HG02623 (cell line): Measurements from ENCODE around the gene HS6ST3.
"Not testable (repeated sequence)": the region's sequence is repeated elsewhere in the genome, so short reads cannot be mapped to it uniquely, and the experiment has no call there.

Experiments
- ATAC-seq: cut with Tn5 transposase; IDR thresholded peaks from one replicate; pipeline ENCODE4 v1.9.1; 2021; ENCODE audit warnings: moderate library complexity; ENCODE audit not compliant: unreplicated experiment

HS6ST3 gene

DNA sequence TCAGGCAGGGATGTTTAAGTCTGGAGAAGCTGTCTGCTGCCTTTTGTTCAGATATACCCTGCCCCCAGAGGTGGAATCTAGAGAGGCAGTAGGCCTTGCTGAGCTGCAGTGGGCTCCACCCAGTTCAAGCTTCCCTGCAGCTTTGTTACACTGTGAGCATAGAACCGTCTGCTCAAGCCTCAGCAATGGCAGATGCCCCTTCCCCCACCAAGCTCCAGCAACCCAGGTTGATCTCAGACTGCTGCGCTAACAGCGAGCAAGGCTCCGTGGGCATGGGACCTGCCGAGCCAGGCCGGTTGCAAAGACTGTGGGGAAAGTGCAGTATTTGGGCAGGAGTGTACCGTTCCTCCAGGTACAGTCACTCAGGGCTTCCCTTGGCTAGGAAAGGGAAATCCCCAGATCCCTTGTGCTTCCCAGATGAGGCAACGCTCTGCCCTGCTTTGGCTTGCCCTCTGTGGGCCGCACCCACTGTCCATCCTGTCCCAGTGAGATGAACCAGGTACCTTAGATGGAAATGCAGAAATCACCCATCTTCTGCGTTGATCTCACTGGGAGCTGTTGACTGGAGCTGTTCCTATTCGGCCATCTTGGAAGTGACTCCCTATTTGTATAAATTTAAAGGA is 434.6 kb downstream of the HS6ST3 start:
- not testable (repeated sequence) for ATAC-seq

DNA sequence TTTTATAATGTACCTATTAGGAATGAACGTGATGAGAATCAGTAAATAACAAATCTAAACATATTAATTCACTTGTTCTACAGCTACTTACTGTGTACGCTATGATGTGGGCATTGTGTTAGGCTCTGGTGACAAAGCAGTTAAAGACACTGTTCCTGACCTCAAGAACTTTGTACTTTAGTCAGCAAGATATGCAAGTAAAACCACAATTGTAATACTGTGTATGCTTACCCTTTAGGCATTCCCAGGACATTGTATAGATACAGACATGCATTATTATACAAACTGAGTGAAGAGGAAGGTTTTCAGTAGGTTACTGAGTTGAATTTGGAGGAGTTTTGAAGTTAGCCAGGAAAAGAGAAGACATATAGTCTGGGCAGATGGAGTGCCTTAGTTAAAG is 435.8 kb downstream of the HS6ST3 start:
- no peak for ATAC-seq

DNA sequence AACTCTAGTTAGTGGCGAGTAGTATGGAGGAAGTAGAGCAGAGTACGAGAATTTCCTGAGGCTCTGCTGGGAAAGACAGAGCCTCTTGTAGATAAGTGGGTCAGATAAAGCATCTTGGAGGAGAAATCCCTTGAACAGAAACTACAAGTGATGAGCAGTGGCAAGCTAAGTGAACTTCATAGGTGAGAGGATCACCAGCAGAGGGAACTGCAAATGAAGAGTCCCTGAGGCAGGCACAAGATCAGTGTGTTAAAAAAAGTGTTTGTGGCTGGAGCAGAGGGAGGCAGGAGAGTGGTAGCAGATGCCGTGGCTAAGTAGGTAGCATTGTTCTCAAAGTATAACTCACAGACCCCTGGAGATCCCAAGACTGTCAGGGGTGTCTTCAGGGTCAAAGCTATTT is 437.6 kb downstream of the HS6ST3 start:
- no peak for ATAC-seq

DNA sequence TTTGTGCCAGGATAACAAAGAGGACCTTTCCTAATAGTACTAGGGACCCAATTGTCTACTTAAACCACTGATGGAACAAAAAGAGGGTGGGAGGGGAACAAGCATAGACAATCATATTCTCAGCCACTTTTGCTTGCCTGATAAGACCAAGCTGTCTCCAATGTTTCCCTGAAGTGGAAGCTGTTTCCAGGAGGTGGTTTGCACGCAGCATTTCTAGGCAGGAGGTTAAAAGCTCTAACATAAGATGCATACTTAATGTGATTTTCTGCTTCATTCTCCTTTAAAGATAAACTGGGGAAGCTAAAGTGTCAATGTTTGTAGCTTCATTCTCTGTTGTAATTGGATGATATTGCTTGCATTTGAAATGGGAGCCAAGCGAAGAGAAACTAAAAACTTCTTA is 442.9 kb downstream of the HS6ST3 start:
- ATAC-seq = no peak

DNA sequence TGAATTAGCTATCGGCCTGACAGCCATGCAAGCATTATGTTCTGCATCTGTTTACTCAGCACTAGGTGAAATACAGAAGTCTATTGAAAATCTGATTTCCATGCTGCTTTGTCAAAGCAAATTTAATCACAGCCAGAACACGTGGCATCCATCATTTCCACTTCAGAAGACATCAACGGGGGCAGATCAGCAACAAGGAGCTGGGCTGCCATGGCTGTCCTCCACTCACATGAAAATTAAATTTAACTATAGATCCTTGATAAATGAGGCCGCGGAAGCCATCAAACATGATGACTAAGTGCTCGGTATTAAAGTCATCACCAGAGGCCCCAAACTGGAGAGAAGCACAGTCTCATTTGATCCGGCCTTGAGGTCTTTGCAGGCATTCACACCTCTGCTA is 443.5 kb downstream of the HS6ST3 start:
- ATAC-seq = no peak

DNA sequence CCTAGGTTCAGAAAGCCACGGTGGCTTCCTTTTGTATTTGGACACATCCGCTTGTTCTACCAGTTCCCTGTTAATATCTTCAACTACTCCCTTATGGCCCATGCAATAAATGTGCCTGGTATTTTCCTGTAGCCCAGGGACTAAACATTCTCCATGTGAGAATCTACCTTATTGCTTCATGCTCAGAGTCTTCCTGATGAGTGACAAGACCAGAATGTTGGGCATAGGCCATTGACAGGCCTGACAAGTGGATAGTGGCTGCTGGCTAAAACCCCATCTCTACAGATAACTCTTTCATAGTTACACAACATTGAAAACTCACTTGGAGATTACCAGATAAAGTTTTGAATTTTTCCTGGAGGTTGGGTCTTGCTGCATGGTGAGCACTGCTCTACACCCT is 449.9 kb downstream of the HS6ST3 start:
- no peak for ATAC-seq

DNA sequence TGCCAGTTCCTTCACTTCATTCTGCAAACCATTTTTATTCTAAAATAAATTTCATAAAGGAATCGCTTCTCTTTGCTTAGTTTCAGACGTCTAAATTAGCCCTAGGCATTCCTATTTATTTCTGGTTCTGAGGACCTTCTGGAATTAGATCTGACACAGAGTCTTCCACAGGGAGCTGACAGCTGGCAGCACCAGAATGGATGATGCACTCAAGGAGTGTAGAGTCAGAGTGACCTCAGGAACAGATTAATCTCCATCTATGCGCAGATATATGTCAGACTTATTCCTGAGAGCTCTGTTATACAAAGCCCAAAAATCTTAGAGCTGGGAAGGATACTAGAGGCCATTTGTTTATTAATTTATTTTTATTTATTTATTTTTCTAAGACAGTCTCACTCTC is 450.8 kb downstream of the HS6ST3 start:
- no peak for ATAC-seq

DNA sequence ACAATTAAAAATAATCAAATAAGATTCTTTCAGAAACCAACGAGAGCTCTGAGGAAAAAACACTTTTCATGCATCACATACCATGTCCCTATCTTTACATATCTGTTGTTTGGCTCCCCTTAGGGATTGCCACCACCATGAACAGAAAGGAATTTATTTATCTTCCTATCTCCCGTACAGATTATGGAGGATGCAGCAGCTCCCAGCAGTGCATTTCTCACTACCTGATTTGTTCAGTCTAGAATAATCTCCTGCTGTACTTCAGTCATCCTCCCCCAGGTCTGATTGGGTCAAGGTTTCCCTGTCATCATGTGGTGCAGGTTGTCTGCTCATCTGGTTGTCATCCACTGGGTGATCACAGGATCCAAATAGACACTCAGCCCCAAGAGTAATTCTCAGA is 453.1 kb downstream of the HS6ST3 start:
- no peak for ATAC-seq

DNA sequence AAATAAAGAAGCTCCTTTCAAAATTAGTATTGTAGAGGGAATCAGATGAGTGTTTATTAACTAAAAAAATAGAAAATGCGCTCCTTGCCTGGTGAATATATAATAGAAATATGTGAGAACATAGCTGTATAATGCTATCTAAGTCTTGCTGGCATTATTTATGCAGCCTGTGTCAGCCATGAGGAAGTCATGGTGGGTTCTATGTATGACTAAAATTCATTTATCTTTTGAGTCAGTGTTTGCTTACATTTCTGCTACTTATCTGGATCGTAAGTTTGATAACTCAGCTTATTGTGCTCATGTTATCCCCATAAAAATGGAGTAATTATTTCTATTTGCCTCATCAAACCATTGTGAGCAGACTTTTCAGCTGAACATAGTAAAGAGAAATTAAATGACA is 455.1 kb downstream of the HS6ST3 start:
- no peak for ATAC-seq

DNA sequence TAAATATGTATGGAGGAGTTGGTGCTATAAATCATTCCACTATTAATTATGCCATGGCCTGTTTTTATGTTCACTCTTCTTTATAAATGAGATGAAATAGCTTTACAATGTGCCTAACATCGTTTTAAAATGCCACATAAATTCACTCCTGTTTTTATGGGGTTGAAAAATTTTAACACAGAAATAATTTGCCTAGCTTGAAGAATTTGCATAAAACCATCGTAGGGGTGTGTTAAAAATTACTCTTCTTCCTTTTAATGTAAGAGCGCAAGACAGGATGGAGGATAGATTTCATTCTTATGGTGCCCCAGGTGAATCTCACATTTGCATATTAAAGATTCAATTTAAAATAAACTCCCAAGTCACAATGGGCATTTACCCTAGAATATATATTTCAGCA is 456.6 kb downstream of the HS6ST3 start:
- no peak for ATAC-seq

DNA sequence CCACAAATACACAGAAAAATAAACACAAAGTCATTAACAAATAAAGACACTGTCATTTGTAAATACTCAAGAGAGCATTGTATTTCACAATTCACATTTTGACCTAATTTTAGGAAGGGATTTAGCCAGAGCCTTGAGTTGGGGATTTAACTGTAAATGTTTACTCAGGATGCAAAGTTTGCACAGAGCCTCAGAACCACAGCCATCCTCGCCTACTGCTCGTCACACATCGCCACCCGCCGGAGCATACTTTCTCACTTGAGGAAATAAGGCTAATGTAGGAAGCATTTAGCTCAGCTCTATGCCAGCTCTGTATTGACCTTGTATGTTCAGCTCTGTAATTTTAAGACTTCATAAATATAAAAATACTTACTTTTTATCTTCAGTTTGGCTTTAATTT is 461.6 kb downstream of the HS6ST3 start:
- ATAC-seq = no peak

DNA sequence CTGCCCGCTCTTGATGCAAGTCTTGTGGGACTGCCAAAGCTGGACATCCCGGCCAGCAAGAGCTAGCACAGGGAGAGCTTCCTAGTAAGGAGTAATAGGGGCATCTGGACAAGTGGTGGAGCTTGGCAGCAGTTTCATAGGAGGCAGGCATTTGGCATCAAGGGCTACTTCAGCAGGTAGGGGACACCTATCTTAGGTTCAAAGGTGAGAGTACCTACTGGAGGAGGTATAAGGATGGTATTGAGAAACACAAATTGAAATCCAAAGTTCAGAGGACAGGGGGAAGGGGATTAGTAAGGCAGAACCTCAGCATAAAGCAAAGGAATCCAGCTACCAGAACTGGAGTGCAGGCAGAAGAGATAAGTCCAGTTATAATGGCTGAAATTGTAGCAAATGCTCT is 462.7 kb downstream of the HS6ST3 start:
- ATAC-seq = no peak

DNA sequence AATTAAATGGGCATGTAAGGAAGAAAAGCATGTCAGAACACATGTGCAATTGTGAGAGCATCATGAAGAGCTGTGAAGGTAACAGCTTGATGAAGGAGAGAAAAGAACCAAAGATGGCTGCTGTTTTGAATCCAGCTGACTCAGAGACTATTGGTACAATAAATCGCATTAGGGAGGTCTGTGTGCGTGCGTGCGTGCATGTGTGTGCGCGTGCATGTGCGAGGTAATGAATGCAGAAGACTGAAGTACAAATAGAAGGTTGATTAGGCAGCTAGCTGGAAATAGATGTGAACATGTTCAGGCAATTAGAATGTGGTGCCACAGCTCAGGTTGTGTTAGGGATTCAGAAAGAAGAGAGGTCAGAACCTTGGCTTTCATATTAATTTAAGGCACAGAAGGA is 463.9 kb downstream of the HS6ST3 start:
- no peak for ATAC-seq

DNA sequence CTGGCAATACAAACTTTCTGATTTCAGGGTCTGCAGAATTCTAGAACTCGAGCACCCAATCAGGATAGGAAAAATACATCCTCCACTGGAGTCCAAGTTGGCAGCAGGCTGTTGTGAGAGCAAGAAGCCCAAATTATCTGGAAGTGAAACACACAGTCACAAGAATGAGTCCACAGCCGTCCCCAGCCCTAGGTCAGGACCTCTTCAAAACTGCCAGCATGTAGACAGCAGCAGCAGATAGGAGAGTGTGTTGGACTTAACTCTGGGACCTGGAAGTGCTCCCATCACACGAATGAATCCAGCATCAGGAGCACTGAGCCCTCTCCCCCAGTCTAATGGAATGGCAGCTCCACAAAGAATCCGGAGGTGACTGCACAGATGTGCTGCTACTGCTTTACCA is 483.7 kb downstream of the HS6ST3 start:
- ATAC-seq = no peak

DNA sequence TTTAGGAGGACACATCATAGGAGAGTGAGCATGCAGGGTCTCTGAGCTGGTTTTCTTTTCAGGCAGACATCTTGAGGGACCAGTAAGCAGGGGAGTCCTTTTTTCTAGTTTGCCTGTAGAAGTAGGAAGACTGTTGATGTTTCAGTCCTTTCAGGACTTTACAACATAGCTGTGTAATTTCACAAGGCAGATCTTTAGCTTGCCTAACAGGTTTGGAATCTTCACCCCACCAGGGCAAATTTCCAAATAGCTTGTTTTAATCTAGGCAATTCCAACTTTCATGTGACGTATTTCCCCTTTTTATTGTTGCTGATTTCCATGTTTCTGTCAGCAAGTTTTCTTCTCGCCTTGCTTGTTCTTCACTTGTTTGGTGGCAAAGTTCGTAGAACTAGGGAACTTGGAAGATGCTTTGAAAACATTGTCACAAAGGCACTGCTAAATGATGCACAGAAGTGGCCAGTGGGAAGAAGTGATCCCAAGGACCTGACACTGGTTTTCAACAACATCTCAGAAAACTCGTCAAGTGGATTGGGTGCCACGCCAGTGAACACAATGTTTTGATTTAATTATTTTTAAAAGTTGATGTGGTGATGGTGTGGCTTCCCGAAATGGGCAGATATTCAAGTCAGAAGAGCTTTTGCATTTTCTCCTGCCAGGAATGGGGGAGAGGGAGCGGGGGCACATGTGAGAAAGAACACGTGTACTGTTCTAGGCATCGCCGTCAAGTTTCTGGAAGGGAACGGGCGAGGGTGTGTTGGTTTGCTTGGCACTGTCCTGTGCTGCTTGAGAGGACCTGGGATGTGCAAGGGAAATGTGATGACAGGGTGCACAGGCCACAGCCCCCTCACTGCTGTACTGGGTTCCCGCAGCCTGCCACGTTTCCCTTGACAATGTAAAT is 485.8 kb downstream of the HS6ST3 start:
- no peak for ATAC-seq

DNA sequence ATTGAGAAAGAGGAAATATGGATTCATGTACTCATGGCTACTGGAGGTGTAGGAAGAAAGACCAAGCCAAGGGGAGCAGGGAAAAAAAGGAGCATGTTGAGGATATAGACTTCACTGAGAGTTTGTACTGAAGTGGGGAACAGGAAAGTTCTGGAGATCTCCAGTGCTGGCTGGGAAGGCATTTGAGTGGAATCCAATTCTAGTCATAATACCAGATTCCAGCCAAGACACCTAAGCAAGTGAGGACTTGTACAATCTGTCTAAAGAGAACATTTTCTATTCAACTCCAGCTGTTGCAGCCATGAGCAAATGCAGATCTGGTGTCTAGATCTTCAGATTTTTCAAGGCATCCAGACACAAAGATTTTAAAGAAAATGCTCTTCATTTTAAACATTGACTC is 491.8 kb downstream of the HS6ST3 start:
- no peak for ATAC-seq

DNA sequence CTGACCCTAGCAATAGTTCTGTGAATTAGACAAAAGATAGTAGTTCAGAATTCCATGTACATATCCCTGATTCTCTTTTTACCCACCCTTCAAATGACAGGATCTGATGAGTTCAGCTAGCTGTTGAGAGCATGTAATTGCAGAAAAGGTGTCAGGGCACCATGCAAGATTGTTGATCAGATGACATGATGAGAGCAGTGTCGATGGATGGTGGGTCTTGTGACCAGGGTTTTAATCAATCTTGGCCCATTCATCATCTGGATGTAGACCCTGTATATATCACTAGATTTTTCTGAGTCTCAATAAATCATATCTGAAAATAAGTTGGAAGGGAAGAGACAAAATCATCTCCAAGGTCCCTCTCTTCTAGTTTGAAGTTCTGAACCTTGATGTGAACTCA is 525.3 kb downstream of the HS6ST3 start:
- ATAC-seq = no peak

DNA sequence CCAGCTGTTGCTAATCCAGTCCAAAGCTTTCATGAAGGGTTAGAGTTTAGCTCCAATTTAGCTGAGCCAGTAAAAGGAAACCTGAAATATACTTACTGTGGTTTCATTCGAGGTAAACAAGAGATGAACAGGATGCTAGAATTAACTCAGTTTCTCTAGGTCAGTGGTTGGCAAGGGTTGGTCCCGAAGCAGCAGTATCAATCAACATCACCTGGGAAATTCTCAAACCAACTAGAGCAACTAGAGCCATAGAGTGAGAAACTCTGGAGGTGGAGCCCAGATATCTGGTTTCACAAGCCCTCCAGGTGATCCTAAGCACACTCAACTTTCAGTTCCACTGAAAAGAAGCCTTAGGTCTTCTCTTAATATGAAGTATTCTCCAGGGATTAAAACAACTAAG is 527.6 kb downstream of the HS6ST3 start:
- ATAC-seq = no peak

DNA sequence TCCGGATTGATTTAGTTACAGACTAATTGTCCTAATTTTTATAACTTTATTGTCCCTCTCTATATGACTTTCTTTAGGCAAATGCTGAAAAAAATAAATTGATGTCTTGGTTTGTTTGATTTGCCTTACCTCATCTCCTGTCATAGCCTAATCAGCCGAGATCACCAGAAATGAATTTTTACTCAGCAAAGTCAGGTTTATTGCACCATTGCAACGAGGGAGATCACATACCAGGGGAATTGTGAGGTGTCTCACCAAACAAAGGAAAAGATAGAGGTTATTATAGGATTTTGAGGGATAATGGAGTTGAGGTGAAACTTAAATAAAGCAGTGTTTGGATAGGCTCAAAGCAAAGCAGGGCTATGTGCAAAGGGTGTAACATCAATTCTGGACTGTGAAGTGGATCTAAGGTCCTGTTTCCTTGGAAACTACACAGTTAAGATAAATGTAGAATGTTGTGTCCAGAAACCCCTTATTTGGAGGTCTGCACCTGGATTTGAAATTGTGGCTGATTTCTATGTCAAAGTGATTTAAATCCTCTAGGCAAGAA is 531.8 kb downstream of the HS6ST3 start:
- no peak for ATAC-seq

DNA sequence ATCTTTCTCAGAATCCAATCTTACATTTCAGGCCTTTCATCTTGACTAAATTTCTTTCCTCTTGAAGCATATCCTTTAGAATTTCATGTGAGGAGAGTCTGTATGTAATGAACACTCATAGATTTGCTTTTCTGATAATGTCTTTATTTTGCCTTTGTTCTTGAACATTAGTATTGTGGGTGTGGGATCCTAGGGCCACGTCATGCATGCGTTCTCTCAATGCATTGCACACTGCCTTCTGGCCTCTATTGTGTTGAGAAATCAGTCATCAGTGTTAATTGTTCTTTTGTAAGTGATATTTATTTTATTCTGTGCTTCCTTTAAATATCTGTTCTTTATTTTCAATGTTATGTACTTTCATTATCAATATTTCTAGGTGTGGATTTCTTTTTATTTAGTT is 539.4 kb downstream of the HS6ST3 start:
- ATAC-seq = no peak

DNA sequence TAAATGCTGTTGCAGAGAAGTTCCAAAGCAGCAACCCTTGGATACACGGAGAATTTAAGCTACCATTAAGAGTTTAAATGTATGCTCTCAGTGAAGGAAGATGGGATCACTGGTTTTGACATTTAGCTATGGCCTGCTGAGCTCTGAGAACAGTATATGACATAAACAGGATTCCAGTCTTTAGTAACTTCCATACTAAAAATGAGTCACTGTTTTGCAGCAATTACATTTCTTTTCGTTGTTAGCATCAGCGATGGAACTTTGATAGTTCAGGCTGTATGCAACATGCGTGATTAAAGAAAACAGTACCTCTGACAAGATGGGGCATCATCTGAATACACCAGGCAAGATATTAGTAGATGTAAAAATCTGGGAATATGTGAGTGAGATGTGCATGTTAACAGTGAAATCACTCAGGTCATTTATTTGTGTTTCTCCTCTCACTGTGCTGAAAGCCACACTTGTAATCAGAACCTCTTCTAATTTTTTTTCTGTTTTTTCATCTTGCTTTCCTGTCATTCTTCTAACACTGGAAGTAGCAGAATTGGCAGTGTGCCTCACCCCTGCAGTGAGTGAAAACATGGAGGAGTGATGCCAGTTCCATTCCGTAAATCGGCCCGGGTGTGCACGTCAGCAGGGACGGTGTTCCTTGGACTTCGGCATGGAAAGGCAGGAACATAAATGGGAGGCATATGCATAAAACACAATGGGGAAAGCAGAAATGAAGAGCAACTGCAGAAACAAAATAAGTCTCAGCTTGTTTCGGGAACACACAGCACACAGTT is 542.8 kb downstream of the HS6ST3 start:
- no peak for ATAC-seq
